CD14-positive monocyte (primary cell): ENCODE results near the gene SEMA3C. TPM values are rescaled to one million over a fixed set of nuclear protein-coding genes. Genes with fewer than 3 reads are reported as not detected.

Experiments
- DNase-seq, 3 donors: peaks; one replicate each; pipeline ENCODE4 v3.0.0-alpha.2; 2011 to 2022
- H2AFZ ChIP-seq: 2 replicates; pipeline ENCODE4 v1.6.0; 2012; ENCODE audit warnings: mild to moderate bottlenecking, low read depth, low read length, inconsistent platforms; ENCODE audit not compliant: insufficient read depth, poor library complexity, severe bottlenecking
- H3K27ac ChIP-seq, 2 donors: 1 replicate in 1 of 2; 2 replicates in 1 of 2; pipeline ENCODE4 v1.5.1; 2012 to 2013; ENCODE audit warnings: low read length in 2 of 2, control low read depth in 1 of 2, inconsistent platforms in 1 of 2, low read depth in 1 of 2, mild to moderate bottlenecking in 1 of 2
- H3K27me3 ChIP-seq, 2 donors: one replicate each; pipeline versions ENCODE4 v1.6.0 to v1.6.1; 2011 to 2013; ENCODE audit warnings: low read length in 2 of 2; ENCODE audit not compliant: control insufficient read depth in 2 of 2, insufficient read depth in 2 of 2
- H3K36me3 ChIP-seq, 2 donors: replicated peaks in 1 of 2; 1 replicate in 1 of 2; 2 replicates in 1 of 2; pipeline versions ENCODE4 v1.5.1 to v1.6.1; 2012 to 2013; ENCODE audit warnings: low read length in 2 of 2, control low read depth in 1 of 2, inconsistent platforms in 1 of 2, mild to moderate bottlenecking in 1 of 2; ENCODE audit not compliant: insufficient read depth in 2 of 2, control insufficient read depth in 1 of 2
- H3K4me1 ChIP-seq, 2 donors: 1 replicate in 1 of 2; 2 replicates in 1 of 2; pipeline versions ENCODE4 v1.5.1 to v1.6.1; 2012 to 2013; ENCODE audit warnings: low read length in 2 of 2, control low read depth in 1 of 2, inconsistent platforms in 1 of 2, mild to moderate bottlenecking in 1 of 2, moderate library complexity in 1 of 2; ENCODE audit not compliant: insufficient read depth in 2 of 2, control insufficient read depth in 1 of 2
- H3K4me2 ChIP-seq: replicated peaks from 2 replicates; pipeline ENCODE3; 2012; ENCODE audit warnings: low read length, moderate library complexity, mild to moderate bottlenecking; ENCODE audit not compliant: poor library complexity, severe bottlenecking; ENCODE audit errors: extremely low read depth
- H3K4me3 ChIP-seq, 3 experiments: fragments of 200-600 bp in 1 of 3; sonication (generic) in 1 of 3; replicated peaks in 1 of 3; 1 replicate in 2 of 3; 2 replicates in 1 of 3; pipeline ENCODE4 v1.5.1; 2011 to 2013; ENCODE audit warnings: low read length in 3 of 3, mild to moderate bottlenecking in 3 of 3, control low read depth in 2 of 3, low read depth in 2 of 3, inconsistent platforms in 1 of 3, moderate library complexity in 1 of 3
- H3K79me2 ChIP-seq: 2 replicates; pipeline ENCODE4 v1.6.0; 2012; ENCODE audit warnings: mild to moderate bottlenecking, control low read depth, inconsistent platforms, low read length, moderate library complexity; ENCODE audit not compliant: insufficient read depth
- H3K9ac ChIP-seq: 2 replicates; pipeline ENCODE4 v1.6.0; 2017; ENCODE audit warnings: low read length, mild to moderate bottlenecking; ENCODE audit not compliant: insufficient read depth, poor library complexity, severe bottlenecking
- H3K9me3 ChIP-seq, 2 donors: replicated peaks in 1 of 2; 1 replicate in 1 of 2; 2 replicates in 1 of 2; pipeline versions ENCODE4 v1.5.1 to v1.6.1; 2012 to 2013; ENCODE audit warnings: low read length in 2 of 2, control low read depth in 1 of 2; ENCODE audit not compliant: control insufficient read depth in 1 of 2, insufficient read depth in 1 of 2
- H4K20me1 ChIP-seq: 2 replicates; pipeline ENCODE4 v1.6.0; 2012; ENCODE audit warnings: mild to moderate bottlenecking, low read length, control low read depth, moderate library complexity; ENCODE audit not compliant: insufficient read depth
- H3K27ac Mint-ChIP-seq, 7 donors: one replicate each; pipeline ENCODE4 v1.8.0; 2020; ENCODE audit warnings: mild to moderate bottlenecking in 7 of 7, mixed read lengths in 7 of 7, moderate library complexity in 6 of 7, inconsistent platforms in 2 of 7
- H3K27me3 Mint-ChIP-seq, 3 donors: one replicate each; pipeline ENCODE4 v1.8.0; 2021 to 2022; ENCODE audit warnings: low read depth in 3 of 3, mild to moderate bottlenecking in 3 of 3, mixed read lengths in 3 of 3, moderate library complexity in 3 of 3, inconsistent platforms in 1 of 3
- H3K36me3 Mint-ChIP-seq, 2 donors: one replicate each; pipeline ENCODE4 v1.8.0; 2020; ENCODE audit warnings: mixed read lengths in 2 of 2, inconsistent platforms in 1 of 2, mild to moderate bottlenecking in 1 of 2
- H3K4me1 Mint-ChIP-seq: one replicate; pipeline ENCODE4 v1.8.0; 2020; ENCODE audit warnings: mild to moderate bottlenecking, mixed read lengths
- H3K4me3 Mint-ChIP-seq, 2 donors: one replicate each; pipeline ENCODE4 v1.8.0; 2020; ENCODE audit warnings: mild to moderate bottlenecking in 2 of 2, mixed read lengths in 2 of 2, moderate library complexity in 1 of 2
- H3K9me3 Mint-ChIP-seq, 7 donors: one replicate each; pipeline ENCODE4 v1.8.0; 2020 to 2022; ENCODE audit warnings: mixed read lengths in 7 of 7, mild to moderate bottlenecking in 6 of 7, moderate library complexity in 6 of 7, inconsistent platforms in 2 of 7
- WGBS: methylation state at CpG from one replicate; pipeline ENCODE4 v1.1.5; 2013; ENCODE audit warnings: missing lambda C conversion rate; ENCODE audit not compliant: insufficient coverage; 5-methylcytosine and 5-hydroxymethylcytosine counted together
- intact Hi-C, 2 donors: fragments of 100-400 bp; cut with micrococcal nuclease; formaldehyde crosslinking; loops; one replicate each; pipeline versions ENCODE4 v1.15.0 to v1.15.1; 2023
- polyA plus RNA-seq, 3 donors: library from polyadenylated mRNA; depleted of rRNA in 1 of 3; unstranded in 2 of 3; stranded (reverse) in 1 of 3; fragments of 300-500 nt in 2 of 3; fragments of >200 nt in 1 of 3; fragmentation: Illumina TruSeq in 2 of 3; gene quantifications; 1 replicate in 2 of 3; 2 replicates in 1 of 3; pipeline ENCODE4 v1.2.3, GENCODE V29; 2012 to 2021
- TF ChIP-seq, protein P1 (sequence below): fragments of 200-600 bp; IDR thresholded peaks from one replicate; pipeline ENCODE4 v1.8.0; 2022; ENCODE audit warnings: antibody characterized with exemption, mild to moderate bottlenecking

SEMA3C gene
- polyA plus RNA-seq, 3 donors, result 7.2 to 14.1 (median 13.7) TPM

DNA sequence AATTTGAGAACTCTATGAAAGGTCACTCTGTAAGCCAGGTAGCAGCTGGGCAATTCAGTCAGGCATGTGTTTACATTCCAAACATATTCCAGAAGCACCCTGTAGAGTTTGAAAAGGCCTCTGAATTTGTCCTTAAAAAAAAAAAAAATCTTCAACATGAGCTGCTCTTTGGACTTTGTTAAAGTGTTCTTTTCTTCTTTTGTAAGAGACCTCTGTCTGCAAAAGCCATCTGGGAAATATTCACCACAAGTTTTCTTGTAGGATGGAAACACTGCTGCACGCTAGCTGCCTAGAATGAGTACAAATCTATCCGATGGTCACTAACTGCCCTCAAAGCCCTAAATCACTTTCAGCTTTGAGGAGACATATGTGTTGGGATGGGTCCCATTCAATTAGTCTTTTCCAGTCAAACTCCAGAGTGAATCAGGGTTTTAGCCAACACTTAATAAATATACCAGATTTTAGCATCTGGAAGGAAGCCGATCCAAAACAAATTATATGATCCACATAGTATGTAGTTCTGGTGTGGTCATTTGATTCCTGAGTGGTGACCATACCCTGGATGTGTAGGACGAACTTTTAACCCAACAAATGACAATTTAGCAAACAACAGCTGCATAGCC is 194.5 kb downstream of the SEMA3C start:
- no CpG with 5 or more reads among the region's 4 CpGs for WGBS
- H3K4me2 ChIP-seq, result no peak overlapping the region
- no peaks in the 10 kb centered on the region for H3K79me2 ChIP-seq
- Mint-ChIP-seq H3K27ac (no peak overlapping the region), H3K4me3 (no peak overlapping the region), H3K9me3 (no peaks in the 10 kb centered on the region), H3K27me3 (peaks cover 0 to 2% (median 0%) of the 10 kb centered on the region in 3 donors), H3K4me1 (peaks cover 44% of the 10 kb centered on the region), H3K36me3 (peaks cover 0 to 2% of the 10 kb centered on the region in 2 donors)
- no peak overlapping the region for H3K27ac ChIP-seq
- no peaks in the 10 kb centered on the region for H3K9me3 ChIP-seq
- no peak for DNase-seq
- no peaks in the 10 kb centered on the region for H3K36me3 ChIP-seq
- no peaks in the 10 kb centered on the region for H4K20me1 ChIP-seq
- TF ChIP-seq, protein P1, sequence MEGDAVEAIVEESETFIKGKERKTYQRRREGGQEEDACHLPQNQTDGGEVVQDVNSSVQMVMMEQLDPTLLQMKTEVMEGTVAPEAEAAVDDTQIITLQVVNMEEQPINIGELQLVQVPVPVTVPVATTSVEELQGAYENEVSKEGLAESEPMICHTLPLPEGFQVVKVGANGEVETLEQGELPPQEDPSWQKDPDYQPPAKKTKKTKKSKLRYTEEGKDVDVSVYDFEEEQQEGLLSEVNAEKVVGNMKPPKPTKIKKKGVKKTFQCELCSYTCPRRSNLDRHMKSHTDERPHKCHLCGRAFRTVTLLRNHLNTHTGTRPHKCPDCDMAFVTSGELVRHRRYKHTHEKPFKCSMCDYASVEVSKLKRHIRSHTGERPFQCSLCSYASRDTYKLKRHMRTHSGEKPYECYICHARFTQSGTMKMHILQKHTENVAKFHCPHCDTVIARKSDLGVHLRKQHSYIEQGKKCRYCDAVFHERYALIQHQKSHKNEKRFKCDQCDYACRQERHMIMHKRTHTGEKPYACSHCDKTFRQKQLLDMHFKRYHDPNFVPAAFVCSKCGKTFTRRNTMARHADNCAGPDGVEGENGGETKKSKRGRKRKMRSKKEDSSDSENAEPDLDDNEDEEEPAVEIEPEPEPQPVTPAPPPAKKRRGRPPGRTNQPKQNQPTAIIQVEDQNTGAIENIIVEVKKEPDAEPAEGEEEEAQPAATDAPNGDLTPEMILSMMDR, result no peak
- no peaks in the 10 kb centered on the region for H3K27me3 ChIP-seq
- H3K4me1 ChIP-seq, result peaks cover 31 to 50% of the 10 kb centered on the region in 2 donors
- H2AFZ ChIP-seq, result no peak overlapping the region
- intact Hi-C loops, result no loop called here
- no peak overlapping the region for H3K4me3 ChIP-seq
- no peak overlapping the region for H3K9ac ChIP-seq

DNA sequence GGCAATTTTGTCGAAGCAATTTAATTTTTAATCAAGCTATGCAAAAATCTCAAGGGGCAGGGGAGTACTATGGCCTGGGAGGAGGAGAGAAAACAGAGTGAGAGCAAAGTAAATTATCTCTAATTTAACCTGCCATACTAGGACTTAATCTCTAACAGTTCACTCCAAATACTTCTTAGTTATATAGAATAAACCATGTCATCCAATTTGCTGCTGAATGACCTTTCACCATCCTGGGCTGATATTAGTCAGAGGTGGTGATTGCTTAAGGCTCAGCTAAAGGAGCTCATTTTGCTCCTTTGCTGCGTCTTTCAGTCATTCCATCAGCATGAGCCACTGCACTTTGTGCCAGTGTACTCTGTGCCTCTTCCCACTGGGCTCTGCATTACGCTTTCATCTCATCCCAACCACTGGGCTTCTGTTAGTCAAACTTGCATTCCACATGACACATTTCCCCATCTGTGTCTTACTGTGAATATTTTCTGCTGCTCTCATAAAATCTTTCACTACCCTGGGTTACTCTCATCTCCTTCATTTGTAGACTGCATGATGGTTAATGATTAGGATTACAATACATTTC is 196.1 kb downstream of the SEMA3C start:
- H2AFZ ChIP-seq, result no peak overlapping the region

More for the DNA sequence above, 196.1 kb downstream of the SEMA3C start:
- peaks cover 0 to 2% of the 10 kb centered on the region in 2 donors for H3K36me3 Mint-ChIP-seq
- H3K4me1 ChIP-seq, result peaks cover 31 to 50% of the 10 kb centered on the region in 2 donors
- H3K4me2 ChIP-seq, result peak overlapping the region; percentile 51
- peak overlapping the region in 1 of 3 experiments; percentile 37 for H3K4me3 ChIP-seq
- DNase-seq, result peak; percentile 83 to 93 (median 90)
- peak overlapping the region; percentile 91 to 99 (median 97) for H3K27ac Mint-ChIP-seq
- H3K36me3 ChIP-seq, result no peaks in the 10 kb centered on the region
- intact Hi-C loops, result no loop called here
- peaks cover 42% of the 10 kb centered on the region for H3K4me1 Mint-ChIP-seq
- peaks cover 0 to 3% (median 0%) of the 10 kb centered on the region in 7 donors for H3K9me3 Mint-ChIP-seq
- peak overlapping the region in 1 of 2 donors; percentile 64 for H3K4me3 Mint-ChIP-seq
- no peaks in the 10 kb centered on the region for H4K20me1 ChIP-seq
- no peaks in the 10 kb centered on the region for H3K27me3 ChIP-seq
- peak overlapping the region; percentile 44 to 89 for H3K27ac ChIP-seq
- TF ChIP-seq, protein P1, result no peak
- peaks cover 0 to 2% (median 0%) of the 10 kb centered on the region in 3 donors for H3K27me3 Mint-ChIP-seq
- peak overlapping the region; percentile 22 for H3K9ac ChIP-seq
- H3K9me3 ChIP-seq, result no peaks in the 10 kb centered on the region
- H3K79me2 ChIP-seq, result no peaks in the 10 kb centered on the region
- 49% methylated on average over 2 of the region's 3 CpGs for WGBS
